ENCODE measurements around the gene TLN1. TPM values are rescaled to one million over a fixed set of nuclear protein-coding genes. Genes with fewer than 3 reads are reported as not detected.

The TLN1 gene
- total and polyA plus RNA-seq, 10 of the 15 experiments (the other 5 are each of a cell fraction or from before 2014, with no cell fraction given) = 11.6 to 305 (median 71.9) TPM

- Histone ChIP-seq H3K27me3 (replicated peaks in 1 of 2; ENCODE audit: control insufficient read depth in 2 of 2, insufficient read depth in 2 of 2, low read length in 1 of 2) (no peaks in the 10 kb centered on the region), H3K4me2 (ENCODE audit: control insufficient read depth, insufficient read depth) (peak overlapping the region; percentile 91), H3K9ac (ENCODE audit: control insufficient read depth, insufficient read depth, low read length) (no peak overlapping the region), H3K36me3 (ENCODE audit: control insufficient read depth in 2 of 2, insufficient read depth in 2 of 2, low read length in 1 of 2) (peaks cover 6 to 20% of the 10 kb centered on the region in 2 experiments), H3K4me1 (ENCODE audit: control insufficient read depth, insufficient read depth, low read length) (peaks cover 4% of the 10 kb centered on the region), H2AFZ (ENCODE audit: control insufficient read depth, low read depth, low read length) (no peak overlapping the region), H3K79me2 (ENCODE audit: control insufficient read depth, insufficient read depth, low read length) (peaks cover 51% of the 10 kb centered on the region), H3K4me3 (peak overlapping the region; percentile 99), H3K27ac (ENCODE audit: control insufficient read depth, insufficient read depth) (no peak overlapping the region), H3K9me3 (replicated peaks; ENCODE audit: control insufficient read depth, insufficient read depth, low read length) (no peaks in the 10 kb centered on the region), H4K20me1 (ENCODE audit: control insufficient read depth, insufficient read depth) (no peaks in the 10 kb centered on the region; the same call in 1 of the 2 replicates)
- in situ Hi-C loops (cut with MboI) = no loop called here
- TF ChIP-seq BCLAF1 (IDR thresholded peaks at IDR 0.05) (no peak), HCFC1 (IDR thresholded peaks at IDR 0.05; ENCODE audit: low read length) (no peak), EGR1 (IDR thresholded peaks at IDR 0.05; ENCODE audit: borderline replicate concordance in 1 of 2, low read depth in 2 of 2, low read length in 2 of 2) (no peak), JUNB (IDR thresholded peaks at IDR 0.05) (no peak), STAT1 (conservative IDR thresholded peaks at IDR 0.05) (no peak), SMC3 (IDR thresholded peaks at IDR 0.05; ENCODE audit: borderline replicate concordance, low read length) (no peak), SKIL (IDR thresholded peaks at IDR 0.05; ENCODE audit: low read depth, poor library complexity, severe bottlenecking) (no peak), ZNF274 (IDR thresholded peaks at IDR 0.05; ENCODE audit: insufficient read depth, insufficient read length) (no peak), RELA (IDR thresholded peaks at IDR 0.05; ENCODE audit: borderline replicate concordance, partially characterized antibody) (no peak), CREM (IDR thresholded peaks at IDR 0.05; ENCODE audit: low read depth) (no peak), SUPT20H (IDR thresholded peaks at IDR 0.05; ENCODE audit: borderline replicate concordance, control insufficient read depth, low read depth, low read length) (no peak), BHLHE40 (IDR thresholded peaks at IDR 0.05; ENCODE audit: borderline replicate concordance in 1 of 2, low read depth in 2 of 2, low read length in 1 of 2) (no peak)
- ChIA-PET RAD21 (ENCODE audit: unreplicated experiment) (interaction anchor here (0.6 to 5.0 kb wide), 4 partner anchors 16 to 80 kb away, joined by 3 to 74 read pairs (median 6); partner anchors contain the start of genes CREB3 and TLN1), SMC1A (ENCODE audit: uncharacterized antibody, unreplicated experiment) (interaction anchor here (1.1 to 1.8 kb wide), 4 partner anchors 10 to 137 kb away, joined by 5 to 8 read pairs (median 6); no protein-coding TSS in a partner anchor), POLR2A (interaction anchor here (0.5 to 6.2 kb wide), 7 partner anchors 10 to 254 kb away, joined by 3 to 70 read pairs (median 5); partner anchors contain the start of genes CREB3 and TLN1), CTCF (interaction anchor here (0.7 to 9.5 kb wide), 11 partner anchors 10 to 136 kb away, joined by 3 to 147 read pairs (median 5); partner anchors contain the start of genes CCDC107, CREB3, RMRP and TLN1)
- WGBS (ENCODE audit: insufficient coverage, insufficient replicate concordance, low lambda C conversion rate, missing lambda C conversion rate) = 36% methylated on average over 1 of the region's 1 CpG
- ATAC-seq (no peak), DNase-seq (ENCODE audit: low read depth, low spot score) (no peak), FAIRE-seq (no peak)
- BruUV-seq (replicated peaks) = TSS peak; percentile 25
- intact Hi-C loops (cut with micrococcal nuclease; ENCODE audit: unreplicated experiment) = no loop called here
Measured at GRCh38 chr9:35745569-35745968, 13.6 kb upstream of the TLN1 start.
